ENCODE data around the gene SAP30.

GRCh38 chr4:173337463-173337862 is 33.3 kb upstream of the SAP30 start:
- TF ChIP-seq, protein P1, sequence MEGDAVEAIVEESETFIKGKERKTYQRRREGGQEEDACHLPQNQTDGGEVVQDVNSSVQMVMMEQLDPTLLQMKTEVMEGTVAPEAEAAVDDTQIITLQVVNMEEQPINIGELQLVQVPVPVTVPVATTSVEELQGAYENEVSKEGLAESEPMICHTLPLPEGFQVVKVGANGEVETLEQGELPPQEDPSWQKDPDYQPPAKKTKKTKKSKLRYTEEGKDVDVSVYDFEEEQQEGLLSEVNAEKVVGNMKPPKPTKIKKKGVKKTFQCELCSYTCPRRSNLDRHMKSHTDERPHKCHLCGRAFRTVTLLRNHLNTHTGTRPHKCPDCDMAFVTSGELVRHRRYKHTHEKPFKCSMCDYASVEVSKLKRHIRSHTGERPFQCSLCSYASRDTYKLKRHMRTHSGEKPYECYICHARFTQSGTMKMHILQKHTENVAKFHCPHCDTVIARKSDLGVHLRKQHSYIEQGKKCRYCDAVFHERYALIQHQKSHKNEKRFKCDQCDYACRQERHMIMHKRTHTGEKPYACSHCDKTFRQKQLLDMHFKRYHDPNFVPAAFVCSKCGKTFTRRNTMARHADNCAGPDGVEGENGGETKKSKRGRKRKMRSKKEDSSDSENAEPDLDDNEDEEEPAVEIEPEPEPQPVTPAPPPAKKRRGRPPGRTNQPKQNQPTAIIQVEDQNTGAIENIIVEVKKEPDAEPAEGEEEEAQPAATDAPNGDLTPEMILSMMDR (IDR thresholded peaks at IDR 0.05): no peak
- TF ChIP-seq EP300 (IDR thresholded peaks at IDR 0.05) (no peak), POLR2A (IDR thresholded peaks at IDR 0.05) (no peak)

Data from gastroesophageal sphincter (tissue), 3 donors.